Esophagus squamous epithelium (tissue), 5 donors: ENCODE measurements around the gene GRK7. TPM values are rescaled to one million over a fixed set of nuclear protein-coding genes. Genes with fewer than 3 reads are reported as not detected.

ENCODE experiments used
- DNase-seq: peaks from one replicate; lab custom pipeline; 2025; lab: John Stamatoyannopoulos, UW
- H3K27ac ChIP-seq, 4 donors: fragments of 200-600 bp; sonication (generic); one replicate each; pipeline ENCODE4 v1.5.1; 2016 to 2019; ENCODE audit warnings: mild to moderate bottlenecking in 1 of 4
- H3K27me3 ChIP-seq, 4 donors: fragments of 200-600 bp; sonication (generic); 1 replicate in 3 of 4; 2 replicates in 1 of 4; pipeline versions ENCODE4 v1.5.1 to v1.6.0; 2017 to 2021; ENCODE audit warnings: antibody characterized with exemption in 1 of 4
- H3K36me3 ChIP-seq, 3 donors: fragments of 200-600 bp; sonication (generic); one replicate each; pipeline ENCODE4 v1.5.1; 2016 to 2019
- H3K4me1 ChIP-seq, 3 donors: fragments of 200-600 bp; sonication (generic); one replicate each; pipeline ENCODE4 v1.5.1; 2017 to 2019
- H3K4me3 ChIP-seq, 4 donors: fragments of 200-600 bp; sonication (generic); 1 replicate in 3 of 4; 2 replicates in 1 of 4; pipeline ENCODE4 v1.5.1; 2016 to 2019; ENCODE audit warnings: mild to moderate bottlenecking in 2 of 4, moderate library complexity in 1 of 4
- H3K9me3 ChIP-seq, 3 donors: fragments of 200-600 bp; sonication (generic); one replicate each; pipeline ENCODE4 v1.5.1; 2016 to 2019
- POLR2A ChIP-seq, 4 donors: fragments of 450-650 bp; IDR thresholded peaks; one replicate each; pipeline ENCODE4 v1.6.1; 2017; ENCODE audit warnings: antibody characterized with exemption in 4 of 4, mild to moderate bottlenecking in 4 of 4, moderate library complexity in 3 of 4
- WGBS, 2 donors: methylation state at CpG; one replicate each; pipeline ENCODE4 v1.1.5; 2018; 5-methylcytosine and 5-hydroxymethylcytosine counted together
- intact Hi-C: fragments of 100-400 bp; cut with DNase I; formaldehyde crosslinking; loops from one replicate; pipeline ENCODE4 v1.15.0; 2022
- total RNA-seq, 4 donors: library from RNA; depleted of rRNA; stranded (reverse); fragments of >200 nt; gene quantifications; one replicate each; pipeline ENCODE4 v1.1.0, GENCODE V29; 2016
- TF ChIP-seq, protein P1 (sequence below), 6 experiments: fragments of 450-650 bp in 4 of 6; fragments of 200-600 bp in 2 of 6; sonication (generic) in 2 of 6; IDR thresholded peaks; one replicate each; pipeline ENCODE4 v1.5.1; 2016 to 2019; ENCODE audit warnings: antibody characterized with exemption in 6 of 6, mild to moderate bottlenecking in 4 of 6, moderate library complexity in 4 of 6
- donor health status: DM: yes; HTN: yes; CAD: no.

Gene GRK7
- total RNA-seq, 4 donors from 2014 or later = 0.08 TPM; not detected in 3

GRCh38 chr3:141776885-141777284 is 13.7 kb downstream of the GRK7 start:
- no peak for DNase-seq
- Histone ChIP-seq H3K36me3 (no peaks in the 10 kb centered on the region), H3K4me1 (no peaks in the 10 kb centered on the region), H3K27ac (no peak overlapping the region), H3K9me3 (no peaks in the 10 kb centered on the region), H3K27me3 (no peaks in the 10 kb centered on the region), H3K4me3 (no peak overlapping the region)
- TF ChIP-seq POLR2A (IDR thresholded peaks at IDR 0.05) = no peak
- TF ChIP-seq, protein P1, sequence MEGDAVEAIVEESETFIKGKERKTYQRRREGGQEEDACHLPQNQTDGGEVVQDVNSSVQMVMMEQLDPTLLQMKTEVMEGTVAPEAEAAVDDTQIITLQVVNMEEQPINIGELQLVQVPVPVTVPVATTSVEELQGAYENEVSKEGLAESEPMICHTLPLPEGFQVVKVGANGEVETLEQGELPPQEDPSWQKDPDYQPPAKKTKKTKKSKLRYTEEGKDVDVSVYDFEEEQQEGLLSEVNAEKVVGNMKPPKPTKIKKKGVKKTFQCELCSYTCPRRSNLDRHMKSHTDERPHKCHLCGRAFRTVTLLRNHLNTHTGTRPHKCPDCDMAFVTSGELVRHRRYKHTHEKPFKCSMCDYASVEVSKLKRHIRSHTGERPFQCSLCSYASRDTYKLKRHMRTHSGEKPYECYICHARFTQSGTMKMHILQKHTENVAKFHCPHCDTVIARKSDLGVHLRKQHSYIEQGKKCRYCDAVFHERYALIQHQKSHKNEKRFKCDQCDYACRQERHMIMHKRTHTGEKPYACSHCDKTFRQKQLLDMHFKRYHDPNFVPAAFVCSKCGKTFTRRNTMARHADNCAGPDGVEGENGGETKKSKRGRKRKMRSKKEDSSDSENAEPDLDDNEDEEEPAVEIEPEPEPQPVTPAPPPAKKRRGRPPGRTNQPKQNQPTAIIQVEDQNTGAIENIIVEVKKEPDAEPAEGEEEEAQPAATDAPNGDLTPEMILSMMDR (IDR thresholded peaks at IDR 0.05) = no peak
- intact Hi-C loops = no loop called here
- 80 to 87% methylated on average over 13 to 15 of the region's 15 CpGs for WGBS, 2 donors

DNA sequence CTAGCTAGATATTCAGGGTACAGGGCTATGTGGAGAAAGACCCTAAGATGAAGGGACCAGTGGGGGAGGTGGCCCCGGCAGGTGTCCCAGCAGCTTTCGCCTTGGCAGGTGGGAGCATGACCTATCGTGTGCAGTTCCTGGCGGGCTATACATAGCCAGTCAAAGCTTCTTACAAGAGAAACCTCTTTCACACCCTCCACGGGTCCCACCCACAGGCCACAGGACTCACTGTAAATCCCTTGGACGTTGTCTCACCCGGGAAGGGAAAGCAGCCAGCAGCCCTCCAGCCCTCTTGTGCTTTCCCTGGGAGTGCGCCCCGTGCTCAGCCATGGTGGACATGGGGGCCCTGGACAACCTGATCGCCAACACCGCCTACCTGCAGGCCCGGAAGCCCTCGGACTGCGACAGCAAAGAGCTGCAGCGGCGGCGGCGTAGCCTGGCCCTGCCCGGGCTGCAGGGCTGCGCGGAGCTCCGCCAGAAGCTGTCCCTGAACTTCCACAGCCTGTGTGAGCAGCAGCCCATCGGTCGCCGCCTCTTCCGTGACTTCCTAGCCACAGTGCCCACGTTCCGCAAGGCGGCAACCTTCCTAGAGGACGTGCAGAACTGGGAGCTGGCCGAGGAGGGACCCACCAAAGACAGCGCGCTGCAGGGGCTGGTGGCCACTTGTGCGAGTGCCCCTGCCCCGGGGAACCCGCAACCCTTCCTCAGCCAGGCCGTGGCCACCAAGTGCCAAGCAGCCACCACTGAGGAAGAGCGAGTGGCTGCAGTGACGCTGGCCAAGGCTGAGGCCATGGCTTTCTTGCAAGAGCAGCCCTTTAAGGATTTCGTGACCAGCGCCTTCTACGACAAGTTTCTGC is 15.0 kb downstream of the GRK7 start:
- H3K36me3 ChIP-seq = no peaks in the 10 kb centered on the region
- no peaks in the 10 kb centered on the region for H3K27me3 ChIP-seq
- TF ChIP-seq POLR2A (IDR thresholded peaks at IDR 0.05) = no peak
- TF ChIP-seq, protein P1 (IDR thresholded peaks at IDR 0.05) = no peak
- no peak overlapping the region for H3K27ac ChIP-seq
- 90 to 94% methylated on average over 6 to 16 of the region's 42 CpGs for WGBS, 2 donors
- H3K9me3 ChIP-seq = no peaks in the 10 kb centered on the region
- no peaks in the 10 kb centered on the region for H3K4me1 ChIP-seq
- no peak for DNase-seq
- intact Hi-C loops = no loop called here
- no peak overlapping the region for H3K4me3 ChIP-seq

DNA sequence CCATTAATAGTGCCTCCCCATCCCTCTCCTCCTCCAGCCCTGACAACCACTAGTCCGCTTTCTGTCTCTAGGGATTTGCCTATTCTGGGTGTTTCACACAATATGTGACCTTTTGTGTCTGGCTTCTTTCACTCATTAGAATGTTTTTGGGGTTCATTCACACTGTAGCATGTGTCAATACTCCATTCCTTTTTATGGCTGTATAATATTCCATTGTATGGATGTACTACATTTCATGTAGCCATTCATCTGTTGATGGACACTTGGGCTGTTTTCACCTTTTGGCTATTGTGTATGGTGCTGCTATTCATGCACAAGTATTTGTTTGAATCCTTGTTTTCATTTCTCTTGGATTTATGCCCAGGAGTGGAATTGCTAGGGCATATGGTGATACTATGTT is 16.5 kb downstream of the GRK7 start:
- intact Hi-C loops = no loop called here
- 94 to 100% methylated on average over 1 of the region's 1 CpG for WGBS, 2 donors

DNA sequence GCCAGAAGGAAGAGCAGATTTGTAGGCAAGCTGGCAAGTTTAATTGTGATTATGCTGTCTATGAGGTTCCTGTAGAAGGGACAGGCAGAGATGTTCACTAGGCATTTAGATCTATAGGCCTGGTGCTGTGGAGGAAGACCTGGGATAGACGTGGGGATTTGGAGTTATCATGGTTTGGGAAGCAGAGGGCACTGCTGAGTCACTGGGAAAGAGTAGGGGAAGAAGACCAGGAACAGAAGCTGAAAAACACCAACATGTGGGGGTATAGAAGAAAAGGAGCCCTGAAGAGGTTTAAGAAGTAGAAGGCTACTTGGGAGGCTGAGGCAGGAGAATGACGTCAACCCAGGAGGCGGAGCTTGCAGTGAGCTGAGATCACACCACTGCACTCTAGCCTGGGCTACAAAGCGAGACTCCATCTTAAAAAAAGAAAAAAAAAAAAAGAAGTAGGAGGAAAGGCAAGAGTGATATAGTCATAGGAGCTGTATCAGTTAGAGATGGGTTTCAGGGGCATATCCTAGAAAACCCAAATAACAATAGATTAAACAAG is 19.3 kb downstream of the GRK7 start:
- TF ChIP-seq POLR2A (IDR thresholded peaks at IDR 0.05) = no peak
- TF ChIP-seq, protein P1 (IDR thresholded peaks at IDR 0.05) = peak in 3 of 6 experiments; percentile 17 to 33 (median 30)
- Histone ChIP-seq H3K27me3 (no peaks in the 10 kb centered on the region), H3K36me3 (no peaks in the 10 kb centered on the region), H3K9me3 (no peaks in the 10 kb centered on the region), H3K4me3 (no peak overlapping the region), H3K27ac (no peak overlapping the region), H3K4me1 (no peaks in the 10 kb centered on the region)
- DNase-seq = no peak
- 37 to 44% methylated on average over 4 of the region's 4 CpGs for WGBS, 2 donors
- intact Hi-C loops = no loop called here

More for the DNA sequence above, 16.5 kb downstream of the GRK7 start:
- no peak for TF ChIP-seq POLR2A (IDR thresholded peaks at IDR 0.05)
- TF ChIP-seq, protein P1 (IDR thresholded peaks at IDR 0.05) = no peak
- Histone ChIP-seq H3K27ac (no peak overlapping the region), H3K27me3 (no peaks in the 10 kb centered on the region), H3K9me3 (no peaks in the 10 kb centered on the region), H3K36me3 (no peaks in the 10 kb centered on the region), H3K4me1 (no peaks in the 10 kb centered on the region), H3K4me3 (no peak overlapping the region)
- DNase-seq = no peak

DNA sequence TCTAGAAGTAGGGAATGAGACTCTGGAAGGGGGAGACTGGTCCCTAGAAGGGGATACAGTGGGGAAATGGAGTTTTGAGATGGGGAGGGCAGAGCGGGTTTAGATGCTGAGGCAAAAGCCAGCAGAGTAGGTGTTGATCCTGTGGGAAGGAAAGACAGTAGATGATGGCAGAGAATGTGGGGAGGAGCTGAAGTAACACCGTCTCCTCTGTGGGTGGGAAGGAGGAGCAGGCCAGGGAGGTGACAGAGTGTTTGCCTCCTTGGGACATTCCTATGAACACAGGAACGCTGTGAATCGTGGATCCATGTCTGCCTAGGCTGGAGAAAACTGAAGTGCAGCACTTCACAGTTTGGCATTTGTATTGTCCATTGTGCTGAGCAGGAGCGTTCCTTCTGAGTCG is 20.4 kb downstream of the GRK7 start:
- 81 to 96% methylated on average over 6 of the region's 6 CpGs for WGBS, 2 donors
- no peaks in the 10 kb centered on the region for H3K27me3 ChIP-seq
- TF ChIP-seq, protein P1 (IDR thresholded peaks at IDR 0.05) = no peak
- no peak for TF ChIP-seq POLR2A (IDR thresholded peaks at IDR 0.05)
- intact Hi-C loops = no loop called here
- no peaks in the 10 kb centered on the region for H3K9me3 ChIP-seq
- no peaks in the 10 kb centered on the region for H3K36me3 ChIP-seq
- no peak overlapping the region for H3K4me3 ChIP-seq
- DNase-seq = no peak
- H3K27ac ChIP-seq = no peak overlapping the region
- H3K4me1 ChIP-seq = no peaks in the 10 kb centered on the region
